Heart left ventricle (tissue), 16 donors: ENCODE data around the gene GABRR1. TPM values are rescaled to one million over a fixed set of nuclear protein-coding genes. Genes with fewer than 3 reads are reported as not detected.
A peak's percentile ranks its signal among the peaks of the same experiment; 100 is the strongest.

ENCODE experiments used
- ATAC-seq, 4 donors: fragments of 200-7000 bp; cut with Tn5 transposase; one replicate each; pipeline ENCODE4 v1.9.1; 2020 to 2022; ENCODE audit warnings: moderate library complexity in 4 of 4, mild to moderate bottlenecking in 3 of 4, moderate number of reproducible peaks in 1 of 4
- DNase-seq, 5 donors: peaks; one replicate each; pipeline ENCODE4 v3.0.0-alpha.2; 2020
- H3K27ac ChIP-seq, 12 donors: fragments of 200-600 bp; sonication (generic) in 4 of 12; one replicate each; pipeline versions ENCODE4 v1.5.0 to v1.8.0; 2016 to 2022; ENCODE audit warnings: mild to moderate bottlenecking in 2 of 12
- H3K27me3 ChIP-seq, 9 donors: fragments of 200-600 bp; sonication (generic) in 2 of 9; one replicate each; pipeline versions ENCODE4 v1.5.1 to v1.8.0; 2016 to 2022; ENCODE audit warnings: mild to moderate bottlenecking in 3 of 9
- H3K36me3 ChIP-seq, 9 donors: fragments of 200-600 bp; sonication (generic) in 2 of 9; one replicate each; pipeline versions ENCODE4 v1.5.0 to v1.8.0; 2018 to 2022; ENCODE audit warnings: mild to moderate bottlenecking in 2 of 9
- H3K4me1 ChIP-seq, 12 donors: fragments of 200-600 bp; sonication (generic) in 4 of 12; one replicate each; pipeline versions ENCODE4 v1.5.0 to v1.8.0; 2016 to 2022; ENCODE audit warnings: mild to moderate bottlenecking in 3 of 12
- H3K4me3 ChIP-seq, 12 donors: fragments of 200-600 bp; sonication (generic) in 4 of 12; one replicate each; pipeline versions ENCODE4 v1.5.0 to v1.8.0; 2017 to 2022; ENCODE audit warnings: mild to moderate bottlenecking in 9 of 12, moderate library complexity in 4 of 12
- H3K9me3 ChIP-seq, 12 donors: fragments of 200-600 bp; sonication (generic) in 4 of 12; one replicate each; pipeline versions ENCODE4 v1.5.0 to v1.8.0; 2016 to 2022; ENCODE audit warnings: mild to moderate bottlenecking in 1 of 12
- CTCF ChIP-seq, 12 donors: fragments of 200-600 bp; sonication (generic) in 4 of 12; IDR thresholded peaks; one replicate each; pipeline versions ENCODE4 v1.5.0 to v1.8.0; 2018 to 2022; ENCODE audit warnings: antibody characterized with exemption in 12 of 12, mild to moderate bottlenecking in 5 of 12
- POLR2A ChIP-seq, 2 donors: fragments of 450-650 bp; IDR thresholded peaks; one replicate each; pipeline ENCODE4 v1.6.1; 2017; ENCODE audit warnings: antibody characterized with exemption in 2 of 2, mild to moderate bottlenecking in 2 of 2, moderate library complexity in 2 of 2
- WGBS, 4 donors: extraction: QIAGEN DNeasy Blood & Tissue Kit in 2 of 4; methylation state at CpG; one replicate each; pipeline versions ENCODE4 v1.1.5 to v1.1.7; 2013 to 2018; 5-methylcytosine and 5-hydroxymethylcytosine counted together
- intact Hi-C, 10 donors: fragments of 100-400 bp; cut with DNase I; formaldehyde crosslinking; loops; one replicate each; pipeline versions ENCODE4 v1.11.1 to v1.14.2; 2022
- polyA plus RNA-seq, 2 donors: library from polyadenylated mRNA; stranded (reverse); fragments of 200-250 nt; gene quantifications; one replicate each; pipeline ENCODE4 v1.2.3, GENCODE V29; 2013
- total RNA-seq, 9 donors: library from RNA; depleted of rRNA in 2 of 9; stranded (reverse); fragments of >200 nt in 2 of 9; fragmentation: NEBNext Ultra II Directional in 3 of 9; extraction: Animal tissue kit (Norgen Biotek cat#: 25700) in 3 of 9; gene quantifications; one replicate each; pipeline versions ENCODE4 v1.1.0 to v1.2.4, GENCODE V29; 2016 to 2023
- donor health status: ischemic (EF 13 %, LVEDD 7.1; RV severe dilation, severe dysfunction).
- donor health status: healthy with polysubstance abuse.
- donor health status: DM: no; HTN: yes; CAD: no.
- donor health status: DM: no; HTN: no; CAD: no.
- donor health status: ischemic (EF 25% LVEDD 6.9; RV normal size, moderate dysfunction).
- donor health status: ischemic (EF 25% LVEDD 5.7; RV mildly dilated, moderate dysfunction).
- donor health status: healthy.
- donor health status: DM: yes; HTN: yes; CAD: no.
- donor health status: ischemic (EF 35%, LVEDD 5.7; RV mildly dilated, moderate dysfunction).
- donor health status: nonischemic (EF 11% LVEDD 7.7; RV severe dilation, severe dysfunction).
- donor health status: DM: yes; HTN: yes; CAD: no.
- donor health status: PGD.
- donor health status: ischemic (EF 29% LVEDD 5.4; RV normal size, mild dysfunction).
- donor health status: nonischemic (EF 23%, LVEDD 6.1; RV moderate dilation, normal function).

The GABRR1 gene
- total and polyA plus RNA-seq, 11 donors: not detected

- WGBS, 4 donors: 88 to 92% (median 90%) methylated on average over 4 of the region's 4 CpGs
- ATAC-seq: no peak
- intact Hi-C loops: no loop called here
These were observed 43.5 kb downstream of the GABRR1 start for GRCh38 chr6:89173634-89174033.

GRCh38 chr6:89172131-89172530 is 45.0 kb downstream of the GABRR1 start:
- ATAC-seq: no peak
- DNase-seq: no peak
- WGBS, 4 donors: 71 to 86% (median 76%) methylated on average over 6 of the region's 6 CpGs
- no peak overlapping the region for H3K4me3 ChIP-seq
- no peaks in the 10 kb centered on the region for H3K27me3 ChIP-seq
- TF ChIP-seq CTCF (IDR thresholded peaks at IDR 0.05): no peak
- no peak for TF ChIP-seq POLR2A (IDR thresholded peaks at IDR 0.05)
- H3K4me1 ChIP-seq: no peaks in the 10 kb centered on the region
- intact Hi-C loops: no loop called here
- no peaks in the 10 kb centered on the region for H3K9me3 ChIP-seq
- H3K27ac ChIP-seq: no peak overlapping the region
- H3K36me3 ChIP-seq: no peaks in the 10 kb centered on the region

More at GRCh38 chr6:89173634-89174033, 43.5 kb downstream of the GABRR1 start:
- no peak overlapping the region for H3K4me3 ChIP-seq
- TF ChIP-seq POLR2A (IDR thresholded peaks at IDR 0.05) (no peak), CTCF (IDR thresholded peaks at IDR 0.05) (no peak)
- H3K9me3 ChIP-seq: no peaks in the 10 kb centered on the region
- DNase-seq: no peak
- H3K4me1 ChIP-seq: no peaks in the 10 kb centered on the region
- no peak overlapping the region for H3K27ac ChIP-seq
- no peaks in the 10 kb centered on the region for H3K36me3 ChIP-seq
- H3K27me3 ChIP-seq: no peaks in the 10 kb centered on the region

GRCh38 chr6:89162047-89162371 is 55.1 kb downstream of the GABRR1 start:
- Histone ChIP-seq H3K9me3 (no peaks in the 10 kb centered on the region), H3K4me1 (peaks cover 0 to 17% (median 8%) of the 10 kb centered on the region in 12 donors), H3K27ac (peak overlapping the region; percentile 59 to 88 (median 80)), H3K4me3 (peak overlapping the region in 3 of 12 donors; percentile 2 to 23 (median 9)), H3K36me3 (peaks cover 0 to 79% (median 28%) of the 10 kb centered on the region in 9 donors), H3K27me3 (no peaks in the 10 kb centered on the region)
- ATAC-seq (peak; percentile 77 to 95 (median 91)), DNase-seq (peak in 4 of 5 donors; percentile 39 to 65 (median 42))
- WGBS, 4 donors: 25 to 39% (median 34%) methylated on average over 4 of the region's 4 CpGs
- intact Hi-C loops: no loop called here
- TF ChIP-seq CTCF (IDR thresholded peaks at IDR 0.05) (no peak), POLR2A (IDR thresholded peaks at IDR 0.05) (no peak)

- Histone ChIP-seq H3K4me1 (peaks cover 0 to 17% (median 8%) of the 10 kb centered on the region in 12 donors), H3K9me3 (no peaks in the 10 kb centered on the region), H3K36me3 (peaks cover 0 to 83% (median 28%) of the 10 kb centered on the region in 9 donors), H3K4me3 (peak overlapping the region in 3 of 12 donors; percentile 2 to 23 (median 9)), H3K27ac (peak overlapping the region; percentile 59 to 88 (median 80)), H3K27me3 (no peaks in the 10 kb centered on the region)
- WGBS, 4 donors: 63 to 72% (median 70%) methylated on average over 7 of the region's 7 CpGs
- DNase-seq (no peak), ATAC-seq (peak; percentile 77 to 87 (median 84))
- intact Hi-C loops: no loop called here
- TF ChIP-seq POLR2A (IDR thresholded peaks at IDR 0.05) (no peak), CTCF (IDR thresholded peaks at IDR 0.05) (no peak)
These were observed 55.7 kb downstream of the GABRR1 start for GRCh38 chr6:89161326-89162046.
